LNCaP clone FGC (cell line): ENCODE data around the gene CBX7.

Experiments used
- DNase-seq: peaks from one replicate; pipeline ENCODE4 v3.0.0-alpha.2; 2011; ENCODE audit warnings: low read depth
- H3K4me3 ChIP-seq: 2 replicates; pipeline ENCODE4 v1.5.1; 2011; ENCODE audit warnings: mild to moderate bottlenecking, low read depth, low read length, control low read depth
- TF ChIP-seq, protein P1 (sequence below): IDR thresholded peaks from 2 replicates; pipeline ENCODE4 v1.5.1; 2012; ENCODE audit warnings: mild to moderate bottlenecking; ENCODE audit not compliant: control insufficient read depth, insufficient read depth; ENCODE audit errors: extremely low read depth

Gene CBX7

DNA sequence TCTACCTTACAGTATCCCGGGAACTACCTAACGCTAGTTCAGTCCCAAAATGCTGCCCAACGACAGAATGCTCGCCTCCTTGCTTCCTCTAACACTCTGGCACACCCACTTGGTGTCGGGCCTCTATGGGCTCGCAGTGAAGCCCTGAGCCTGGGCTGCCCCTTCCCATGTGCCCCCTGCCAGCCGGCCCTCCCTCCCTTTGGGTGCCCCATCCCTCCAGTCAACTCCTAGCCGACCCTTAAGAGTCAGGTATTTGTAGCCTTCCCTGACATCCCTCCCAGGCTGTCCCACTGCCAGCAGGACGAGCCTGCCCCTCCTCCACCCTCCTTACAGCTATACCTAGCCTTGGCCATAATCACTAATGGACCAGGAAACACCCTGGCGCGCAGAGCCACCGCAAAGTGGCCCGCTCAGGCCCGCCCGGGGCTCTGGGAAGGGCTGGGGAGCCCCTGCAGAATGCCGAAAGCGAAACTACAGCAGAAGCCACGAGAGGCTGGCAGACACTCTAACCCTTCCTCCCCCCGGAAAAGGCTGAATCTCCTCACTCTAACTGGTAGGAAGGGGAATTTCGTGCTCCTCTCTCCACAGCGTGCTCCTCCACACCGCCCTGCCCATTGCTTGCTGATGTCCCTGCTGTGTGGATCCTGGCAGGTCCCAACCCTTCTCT is 8.2 kb downstream of the CBX7 start:
- DNase-seq: no peak
- TF ChIP-seq, protein P1, sequence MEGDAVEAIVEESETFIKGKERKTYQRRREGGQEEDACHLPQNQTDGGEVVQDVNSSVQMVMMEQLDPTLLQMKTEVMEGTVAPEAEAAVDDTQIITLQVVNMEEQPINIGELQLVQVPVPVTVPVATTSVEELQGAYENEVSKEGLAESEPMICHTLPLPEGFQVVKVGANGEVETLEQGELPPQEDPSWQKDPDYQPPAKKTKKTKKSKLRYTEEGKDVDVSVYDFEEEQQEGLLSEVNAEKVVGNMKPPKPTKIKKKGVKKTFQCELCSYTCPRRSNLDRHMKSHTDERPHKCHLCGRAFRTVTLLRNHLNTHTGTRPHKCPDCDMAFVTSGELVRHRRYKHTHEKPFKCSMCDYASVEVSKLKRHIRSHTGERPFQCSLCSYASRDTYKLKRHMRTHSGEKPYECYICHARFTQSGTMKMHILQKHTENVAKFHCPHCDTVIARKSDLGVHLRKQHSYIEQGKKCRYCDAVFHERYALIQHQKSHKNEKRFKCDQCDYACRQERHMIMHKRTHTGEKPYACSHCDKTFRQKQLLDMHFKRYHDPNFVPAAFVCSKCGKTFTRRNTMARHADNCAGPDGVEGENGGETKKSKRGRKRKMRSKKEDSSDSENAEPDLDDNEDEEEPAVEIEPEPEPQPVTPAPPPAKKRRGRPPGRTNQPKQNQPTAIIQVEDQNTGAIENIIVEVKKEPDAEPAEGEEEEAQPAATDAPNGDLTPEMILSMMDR: no peak
- H3K4me3 ChIP-seq: peak overlapping the region; percentile 65

DNA sequence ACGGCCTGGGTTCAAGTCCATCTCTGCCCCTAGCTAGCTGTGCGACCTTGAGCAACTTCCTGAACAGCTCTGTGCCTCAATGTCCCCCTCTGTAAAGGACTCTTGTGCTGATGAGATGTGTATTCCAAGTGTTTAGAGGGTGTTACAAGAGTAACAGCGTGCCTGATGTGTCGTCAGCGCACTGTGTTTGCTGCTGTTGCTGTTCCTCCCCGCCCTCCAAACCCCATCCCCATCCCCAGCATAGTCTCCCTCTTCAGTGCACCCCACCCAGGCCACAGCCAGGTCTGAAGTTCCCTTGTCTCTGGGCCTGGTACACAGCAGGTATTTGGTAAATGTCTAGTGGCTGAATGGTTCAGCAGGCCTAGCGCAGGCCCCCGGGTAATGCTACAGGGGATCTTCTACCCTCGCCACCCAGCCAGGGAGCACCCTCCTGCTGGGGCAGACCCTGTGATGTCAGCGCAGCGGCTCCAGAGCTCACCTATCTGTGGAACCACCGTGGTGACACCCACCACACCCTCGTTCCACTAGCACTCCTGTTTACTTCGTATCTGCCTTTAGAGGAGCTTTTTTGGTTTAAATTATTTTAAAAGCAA is 10.3 kb downstream of the CBX7 start:
- TF ChIP-seq, protein P1: no peak
- DNase-seq: no peak
- H3K4me3 ChIP-seq: no peak overlapping the region

DNA sequence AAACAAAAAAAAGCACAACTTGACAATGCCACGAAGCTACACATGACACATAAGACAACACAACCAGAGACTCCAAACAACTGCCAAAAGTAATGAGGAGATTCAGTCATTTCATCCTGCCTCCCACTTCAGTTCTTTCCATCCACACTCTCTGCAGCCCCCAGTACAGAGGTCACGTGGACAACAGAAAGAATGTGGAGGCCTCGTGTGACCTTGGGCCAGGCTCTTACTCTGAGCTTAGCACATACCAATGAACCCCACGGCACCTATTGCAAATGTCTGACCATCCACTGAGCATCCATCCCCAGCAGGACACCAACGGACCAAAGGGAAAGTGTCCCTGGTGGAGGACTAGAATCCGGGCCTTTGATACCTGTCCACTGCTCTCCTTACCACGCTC is 12.5 kb downstream of the CBX7 start:
- TF ChIP-seq, protein P1: no peak
- no peak overlapping the region for H3K4me3 ChIP-seq
- DNase-seq: no peak

DNA sequence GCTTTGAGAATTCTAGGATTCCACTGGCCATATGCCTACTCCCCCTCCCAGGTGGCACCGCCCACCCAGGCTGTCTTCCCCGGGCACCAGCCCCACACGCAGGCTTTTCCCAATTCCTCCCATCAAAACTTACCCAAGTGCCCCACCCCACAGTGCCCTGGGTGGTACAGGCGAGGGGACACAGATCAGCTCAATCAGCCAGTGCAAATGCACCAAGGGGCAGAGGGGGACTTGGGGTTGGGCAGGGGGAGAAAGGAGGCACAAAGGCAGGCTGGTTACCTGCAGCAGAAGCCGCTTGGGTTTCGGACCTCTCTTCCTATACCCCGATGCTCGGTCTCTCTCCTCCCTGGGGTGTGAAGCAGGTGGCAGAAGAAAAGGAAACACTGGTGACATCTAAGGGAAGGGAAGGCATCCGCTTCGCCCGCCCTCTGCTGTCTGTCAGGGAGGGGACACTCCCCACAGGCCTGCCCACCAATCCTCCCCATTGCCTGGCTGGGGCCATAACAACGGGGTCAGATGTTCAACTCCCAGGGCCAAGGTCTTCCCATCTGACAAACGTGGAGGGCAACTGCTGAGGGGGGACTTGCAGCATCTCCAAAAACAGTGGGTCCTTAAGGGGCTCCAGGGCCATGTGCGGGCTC is 14.0 kb downstream of the CBX7 start:
- TF ChIP-seq, protein P1: no peak
- no peak for DNase-seq
- H3K4me3 ChIP-seq: no peak overlapping the region

DNA sequence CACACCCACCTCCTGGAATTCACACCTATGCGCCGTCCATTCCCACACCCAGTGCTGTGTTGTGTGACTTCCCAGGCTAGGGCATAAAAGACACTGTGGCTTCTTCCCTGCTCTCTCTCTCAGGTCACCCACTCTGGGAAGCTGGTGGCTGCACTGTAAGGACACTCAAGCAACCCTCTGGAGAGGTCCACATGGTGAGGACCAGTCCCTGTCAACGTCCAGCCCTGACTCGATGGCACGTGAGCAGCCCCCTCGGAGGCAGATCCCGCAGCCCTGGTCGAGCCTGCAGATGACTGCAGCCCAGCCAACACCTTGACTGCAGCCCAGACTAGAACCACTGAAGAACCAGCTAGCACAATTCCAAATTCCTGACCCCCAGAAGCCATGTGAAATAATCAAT is 16.2 kb downstream of the CBX7 start:
- DNase-seq: no peak
- TF ChIP-seq, protein P1: no peak
- H3K4me3 ChIP-seq: no peak overlapping the region

DNA sequence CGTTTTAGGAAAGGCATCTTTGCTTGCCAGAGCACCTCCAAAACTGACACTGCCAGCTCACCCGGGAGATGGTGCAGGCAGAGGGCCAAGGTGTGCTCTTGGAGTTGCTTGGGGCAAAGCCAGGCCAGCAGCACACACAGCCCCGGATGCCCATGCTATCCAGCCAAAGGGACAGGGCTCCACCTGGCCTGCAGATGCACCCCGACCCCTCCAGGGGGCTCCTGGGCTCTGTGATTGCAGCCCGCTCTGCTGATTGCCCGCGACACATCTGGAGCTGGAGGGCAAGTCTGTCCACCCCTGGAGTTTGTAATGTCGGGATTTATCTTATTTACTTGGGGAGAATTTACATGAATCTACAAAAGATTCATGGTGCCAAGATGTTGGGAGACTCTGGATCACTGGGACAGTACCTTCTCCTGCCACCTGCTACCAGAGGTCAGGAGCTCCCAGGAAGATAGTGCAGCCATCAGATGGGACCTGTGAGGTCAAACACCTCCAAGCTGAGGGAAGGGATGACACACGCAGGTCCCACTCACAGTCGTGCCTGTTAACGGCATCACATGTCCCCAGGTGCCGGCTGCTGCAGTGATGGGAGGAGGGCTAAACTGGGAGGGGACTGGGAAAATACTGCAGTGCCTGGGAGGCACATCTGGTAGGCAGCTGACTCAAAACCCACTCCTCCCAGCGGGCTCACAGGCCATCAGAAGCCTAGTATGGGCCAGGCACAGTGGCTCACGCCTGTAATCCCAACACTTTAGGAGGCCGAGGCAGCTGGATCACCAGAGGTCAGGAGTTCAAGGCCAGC is 17.2 kb downstream of the CBX7 start:
- H3K4me3 ChIP-seq: no peak overlapping the region
- TF ChIP-seq, protein P1: peak; percentile 63
- peak; percentile 56 for DNase-seq
